ENCODE measurements around the gene OR2T35.

OR2T35 gene

DNA sequence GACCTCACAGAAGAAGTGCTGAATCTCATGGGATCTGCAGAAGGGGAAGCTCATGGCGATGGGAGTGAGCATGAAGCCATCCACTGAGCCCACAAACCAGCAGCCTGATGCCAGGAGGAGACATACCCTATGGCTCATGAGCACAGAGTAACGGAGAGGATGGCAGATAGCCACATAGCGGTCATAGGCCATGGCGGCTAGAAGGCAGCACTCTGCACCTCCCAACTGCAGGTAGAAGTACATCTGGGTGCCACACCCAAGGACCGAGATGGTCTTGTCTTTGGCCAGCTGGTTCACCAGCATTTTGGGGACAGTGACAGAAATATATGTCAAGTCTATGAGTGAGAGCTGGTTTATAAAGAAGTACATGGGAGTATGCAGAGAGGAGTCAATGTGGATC, 51.9 kb downstream of the OR2T35 start:
- no peak overlapping the region for H3K9ac ChIP-seq
- no peak overlapping the region for H3K4me3 ChIP-seq
- no peak for TF ChIP-seq Cebpa-rat (IDR thresholded peaks at IDR 0.05)
- peaks cover 0 to 11% (median 7%) of the 10 kb centered on the region in 10 experiments; a peak in 11 of 20 replicates for H3K4me1 ChIP-seq
- H3K36me3 ChIP-seq = no peaks in the 10 kb centered on the region
- no peak overlapping the region for H3K4me2 ChIP-seq
- H3K9me3 ChIP-seq (replicated peaks in 1 of 11) = no peaks in the 10 kb centered on the region
- no peaks in the 10 kb centered on the region for H4K20me1 ChIP-seq
- H3K27me3 ChIP-seq = no peaks in the 10 kb centered on the region
- no peak overlapping the region for H3K27ac ChIP-seq

GRCh38 chr1:248592655-248593054, 52.4 kb downstream of the OR2T35 start:
- H4K20me1 ChIP-seq = no peaks in the 10 kb centered on the region
- H3K4me3 ChIP-seq = no peak overlapping the region
- no peak overlapping the region for H3K9ac ChIP-seq
- no peaks in the 10 kb centered on the region for H3K36me3 ChIP-seq
- no peak overlapping the region for H3K4me2 ChIP-seq
- peaks cover 0 to 11% (median 7%) of the 10 kb centered on the region in 10 experiments; a peak in 11 of 20 replicates for H3K4me1 ChIP-seq
- no peak for TF ChIP-seq Cebpa-rat (IDR thresholded peaks at IDR 0.05)
- H3K9me3 ChIP-seq (replicated peaks in 1 of 11) = no peaks in the 10 kb centered on the region
- H3K27me3 ChIP-seq = no peaks in the 10 kb centered on the region
- H3K27ac ChIP-seq = no peak overlapping the region

DNA sequence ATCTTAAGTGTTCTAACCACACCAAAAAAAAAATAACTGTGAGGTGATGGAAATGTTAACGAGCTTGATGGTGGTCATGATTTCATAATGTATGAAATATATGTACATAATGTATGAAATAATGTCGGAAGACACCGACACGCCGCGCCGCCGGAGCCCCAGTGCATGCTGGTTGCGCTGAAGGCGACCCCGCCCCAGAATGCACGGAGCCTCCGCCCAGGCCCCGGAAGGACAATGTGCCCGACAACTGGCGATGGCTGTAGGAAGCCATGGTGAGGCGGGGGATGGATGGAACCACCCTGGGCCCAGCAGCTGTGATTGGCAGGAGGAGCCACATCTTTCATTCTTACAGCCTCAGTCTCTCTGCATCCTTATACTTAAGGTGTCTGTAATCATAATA, 55.0 kb downstream of the OR2T35 start:
- Histone ChIP-seq H3K4me1 (no peaks in the 10 kb centered on the region), H3K9me3 (replicated peaks in 1 of 11) (no peaks in the 10 kb centered on the region), H3K27me3 (no peaks in the 10 kb centered on the region), H3K4me2 (no peak overlapping the region), H4K20me1 (no peaks in the 10 kb centered on the region), H3K27ac (no peak overlapping the region), H3K4me3 (no peak overlapping the region), H3K36me3 (no peaks in the 10 kb centered on the region), H3K9ac (no peak overlapping the region)
- no peak for TF ChIP-seq Cebpa-rat (IDR thresholded peaks at IDR 0.05)

GRCh38 chr1:248589334-248589733, 55.7 kb downstream of the OR2T35 start:
- Histone ChIP-seq H3K9me3 (replicated peaks in 1 of 11) (no peaks in the 10 kb centered on the region), H4K20me1 (no peaks in the 10 kb centered on the region), H3K36me3 (no peaks in the 10 kb centered on the region), H3K4me3 (no peak overlapping the region), H3K9ac (no peak overlapping the region), H3K27me3 (no peaks in the 10 kb centered on the region), H3K4me2 (no peak overlapping the region), H3K27ac (no peak overlapping the region), H3K4me1 (no peaks in the 10 kb centered on the region)
- no peak for TF ChIP-seq Cebpa-rat (IDR thresholded peaks at IDR 0.05)
